ENCODE data around the gene MCRS1.
"Not testable (repeated sequence)": the region's sequence is repeated elsewhere in the genome, so short reads cannot be mapped to it uniquely, and the experiment has no call there.

The MCRS1 gene, protein sequence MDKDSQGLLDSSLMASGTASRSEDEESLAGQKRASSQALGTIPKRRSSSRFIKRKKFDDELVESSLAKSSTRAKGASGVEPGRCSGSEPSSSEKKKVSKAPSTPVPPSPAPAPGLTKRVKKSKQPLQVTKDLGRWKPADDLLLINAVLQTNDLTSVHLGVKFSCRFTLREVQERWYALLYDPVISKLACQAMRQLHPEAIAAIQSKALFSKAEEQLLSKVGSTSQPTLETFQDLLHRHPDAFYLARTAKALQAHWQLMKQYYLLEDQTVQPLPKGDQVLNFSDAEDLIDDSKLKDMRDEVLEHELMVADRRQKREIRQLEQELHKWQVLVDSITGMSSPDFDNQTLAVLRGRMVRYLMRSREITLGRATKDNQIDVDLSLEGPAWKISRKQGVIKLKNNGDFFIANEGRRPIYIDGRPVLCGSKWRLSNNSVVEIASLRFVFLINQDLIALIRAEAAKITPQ

DNA sequence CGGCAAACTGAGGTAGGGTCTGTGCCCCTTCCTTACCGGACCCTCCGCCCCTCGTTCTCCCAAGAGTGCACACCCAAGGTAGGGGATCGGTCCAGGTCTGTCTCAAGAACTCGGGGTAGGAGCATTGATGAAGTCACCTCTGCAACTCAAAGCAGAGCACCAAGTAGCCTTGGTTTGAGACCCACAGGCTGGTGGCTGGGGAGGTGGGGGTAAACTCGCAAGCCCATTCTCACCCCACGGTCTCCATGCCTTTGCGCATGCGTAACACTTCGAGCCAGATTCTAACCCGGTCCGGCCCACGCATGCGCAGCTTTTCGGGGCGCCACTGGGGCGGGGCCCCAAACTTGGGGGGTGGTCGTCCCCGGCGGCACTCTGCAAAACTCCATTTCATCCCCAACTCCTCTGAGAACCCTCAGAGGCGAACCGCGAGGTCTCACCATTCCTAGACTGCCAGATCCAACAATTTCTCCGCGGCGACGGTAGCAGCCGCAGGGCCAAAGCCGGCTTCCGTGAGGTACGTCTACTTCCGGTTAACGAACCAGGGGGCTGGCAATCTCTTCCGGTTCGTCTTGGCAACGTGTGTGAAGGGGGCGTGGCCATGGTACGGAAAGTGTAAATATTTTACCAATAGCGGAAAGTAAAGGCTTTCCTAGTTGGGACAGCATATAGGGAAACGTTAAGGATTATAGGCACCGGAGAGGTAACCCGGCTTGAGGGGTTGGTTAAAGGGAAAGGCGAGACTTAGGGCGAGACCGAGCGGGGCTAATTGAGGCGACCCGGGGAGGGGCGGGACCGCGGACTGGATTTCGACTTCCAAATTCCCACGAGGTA is at the start of gene MCRS1:
Gene MCRS1 (minus strand): TSS at position 532 of the 831 bp plus-strand sequence. CDS start 1,411 bp downstream, outside the sequence.
- peak; percentile 88 to 91 for DNase-seq

DNA sequence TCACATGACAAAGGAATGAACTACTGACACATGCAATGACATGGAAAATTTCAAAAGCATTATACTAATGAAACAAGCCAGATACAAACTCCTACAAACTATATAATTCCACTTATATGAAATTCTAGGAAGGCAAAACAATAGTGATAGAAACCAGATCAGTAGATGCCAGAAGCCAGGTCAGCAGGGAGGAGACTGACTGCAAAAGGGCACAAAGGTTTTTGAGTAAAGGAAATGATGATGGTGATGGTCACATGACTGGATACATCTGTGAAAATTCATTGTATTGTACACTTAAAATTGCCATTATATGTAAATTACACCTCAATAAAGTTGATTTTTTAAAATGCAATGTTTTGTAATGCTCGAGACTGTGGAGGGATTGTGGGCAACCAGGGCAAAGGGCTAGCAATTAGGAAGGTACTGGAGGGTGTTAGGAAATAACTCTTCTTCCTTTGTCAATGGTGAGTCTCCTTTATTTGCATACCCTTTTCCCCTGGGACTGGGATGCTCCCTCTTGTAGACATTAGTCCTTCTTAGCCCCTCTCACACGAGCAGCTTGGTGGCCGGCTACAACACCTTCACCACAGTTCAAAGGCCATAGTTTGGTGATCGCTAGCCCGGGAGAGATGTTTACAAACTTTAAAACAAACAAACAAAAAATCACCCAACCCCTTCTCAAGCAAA is 48.7 kb upstream of the MCRS1 start:
- DNase-seq: no peak

DNA sequence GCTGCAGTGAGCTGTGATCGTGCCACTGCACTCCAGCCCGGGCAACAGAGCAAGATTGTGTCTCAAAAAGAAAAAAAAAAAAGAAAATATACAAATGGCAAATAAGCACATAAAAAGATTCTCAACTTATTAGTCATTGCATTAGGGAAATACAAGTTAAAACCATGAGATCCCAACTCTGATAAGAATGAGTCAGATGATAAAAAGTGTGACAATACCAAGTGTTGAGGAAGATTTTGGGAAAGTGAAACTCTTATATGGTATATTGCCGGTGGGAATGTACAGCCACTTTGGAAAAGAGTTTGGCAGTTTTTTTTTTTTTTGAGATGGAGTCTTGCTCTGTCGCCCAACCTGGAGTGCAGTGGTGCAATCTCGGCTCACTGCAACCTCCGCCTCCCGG is 47.8 kb upstream of the MCRS1 start:
- no peak for DNase-seq

DNA sequence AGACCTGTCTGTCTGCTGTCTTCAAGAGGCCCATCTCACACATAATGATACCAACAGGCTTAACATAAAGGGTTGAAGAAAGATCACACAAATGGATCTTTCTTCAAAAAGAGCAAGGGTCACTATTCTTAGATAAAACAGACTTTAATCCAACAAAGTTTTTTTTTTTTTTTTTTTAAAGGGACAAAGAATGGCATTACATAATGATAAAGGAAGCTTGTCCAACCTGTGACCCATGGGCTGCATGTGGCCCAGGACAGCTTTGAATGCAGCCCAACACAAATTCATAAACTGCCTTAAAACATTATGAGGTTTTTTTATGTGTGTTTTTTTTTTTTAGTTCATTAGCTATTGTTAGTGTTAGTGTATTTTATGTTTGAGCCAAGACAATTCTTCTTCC is 44.3 kb upstream of the MCRS1 start:
- no peak for DNase-seq

DNA sequence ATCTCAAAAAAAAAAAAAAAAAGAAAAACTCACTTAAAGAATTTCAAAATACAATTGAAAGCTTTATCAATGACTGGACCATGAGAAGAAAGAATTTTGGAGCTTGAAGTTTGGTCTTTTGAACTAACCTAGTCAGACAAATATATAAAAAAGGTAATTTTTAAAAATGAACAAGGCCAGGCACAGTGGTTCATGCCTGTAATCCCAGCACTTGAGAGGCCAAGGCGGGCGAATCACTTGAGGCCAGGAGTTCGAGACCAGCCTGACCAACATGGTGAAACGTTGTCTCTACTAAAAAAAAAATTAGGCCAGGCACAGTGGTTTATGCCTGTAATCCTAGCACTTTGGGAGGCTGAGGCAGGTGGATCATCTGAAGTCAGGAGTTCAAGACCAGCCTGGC is 42.8 kb upstream of the MCRS1 start:
- not testable (repeated sequence) for DNase-seq

DNA sequence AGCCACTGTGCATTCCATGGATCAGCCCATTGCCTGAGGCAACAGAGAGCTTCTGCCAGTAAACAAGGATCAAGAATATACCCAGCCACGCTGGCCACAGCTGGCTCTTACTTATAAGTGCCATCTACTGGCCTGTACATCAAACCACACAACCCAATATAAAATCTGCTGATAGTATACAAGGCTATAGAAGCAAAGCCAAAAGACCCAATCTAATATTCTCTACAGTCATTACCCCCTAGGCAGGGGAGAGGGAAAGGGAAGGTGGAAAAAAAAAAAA is 41.9 kb upstream of the MCRS1 start:
- peak in 1 of 2 experiments; percentile 6 for DNase-seq

DNA sequence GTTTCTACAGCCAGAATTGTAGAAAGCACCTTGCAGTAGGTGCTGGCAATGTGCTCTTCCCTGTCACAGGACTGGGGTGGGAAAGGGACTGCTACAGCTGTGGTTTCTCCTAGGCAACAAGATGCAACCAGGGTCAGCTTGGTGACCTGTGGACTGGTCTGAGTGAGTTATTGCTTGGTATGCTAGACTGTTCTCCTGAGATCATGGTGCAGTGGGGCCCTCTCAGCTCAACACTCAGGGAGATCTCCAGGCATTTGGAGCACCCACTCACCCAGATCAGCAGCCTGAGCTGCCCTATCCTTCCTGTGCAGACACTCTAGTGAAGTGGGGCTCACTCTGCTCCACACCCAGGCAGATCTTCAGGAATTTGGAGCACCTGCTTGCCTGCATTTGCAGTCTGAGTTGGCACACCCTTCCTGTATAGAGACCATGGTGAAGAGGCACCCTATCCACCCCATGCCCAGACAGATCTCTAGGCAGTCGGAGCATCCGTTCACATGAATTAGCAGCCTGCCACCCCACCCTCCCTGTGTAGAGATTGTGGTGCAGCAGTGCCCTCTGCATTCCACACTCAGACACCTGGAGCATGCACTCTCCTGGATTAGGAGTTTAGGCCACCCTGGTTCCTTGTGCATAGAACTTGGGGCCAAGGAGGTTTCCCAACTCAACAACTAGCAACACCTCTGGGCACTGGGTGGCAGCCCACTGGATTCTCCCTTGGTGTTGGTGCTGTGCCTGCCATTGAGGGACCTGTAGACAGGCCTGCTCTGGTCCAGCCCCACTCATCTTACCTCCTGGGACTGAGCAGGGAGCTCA is 41.3 kb upstream of the MCRS1 start:
- DNase-seq: no peak

DNA sequence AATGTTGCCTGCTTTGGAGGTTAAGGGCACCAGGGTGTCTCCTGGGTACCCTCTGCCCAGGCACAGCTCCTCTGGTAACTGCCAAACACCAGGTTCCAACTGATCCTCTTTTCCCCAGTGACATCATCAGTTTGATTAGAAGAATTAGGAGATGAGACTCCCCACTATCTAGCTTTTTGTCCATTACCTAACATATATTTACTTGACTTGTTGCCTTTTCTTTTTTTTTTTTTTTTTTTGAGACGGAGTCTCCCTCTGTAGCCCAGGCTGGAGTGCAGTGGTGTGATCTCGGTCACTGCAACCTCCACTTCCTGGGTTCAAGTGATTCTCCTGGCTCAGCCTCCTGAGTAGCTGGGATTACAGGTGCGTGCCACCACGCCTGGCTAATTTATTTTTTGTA is 37.6 kb upstream of the MCRS1 start, which contains the start of gene FAM186B:
Gene FAM186B (minus strand): TSS at position 101 of the 400 bp plus-strand sequence. CDS start 162 bp downstream, outside the sequence.
- DNase-seq: not testable (repeated sequence)

DNA sequence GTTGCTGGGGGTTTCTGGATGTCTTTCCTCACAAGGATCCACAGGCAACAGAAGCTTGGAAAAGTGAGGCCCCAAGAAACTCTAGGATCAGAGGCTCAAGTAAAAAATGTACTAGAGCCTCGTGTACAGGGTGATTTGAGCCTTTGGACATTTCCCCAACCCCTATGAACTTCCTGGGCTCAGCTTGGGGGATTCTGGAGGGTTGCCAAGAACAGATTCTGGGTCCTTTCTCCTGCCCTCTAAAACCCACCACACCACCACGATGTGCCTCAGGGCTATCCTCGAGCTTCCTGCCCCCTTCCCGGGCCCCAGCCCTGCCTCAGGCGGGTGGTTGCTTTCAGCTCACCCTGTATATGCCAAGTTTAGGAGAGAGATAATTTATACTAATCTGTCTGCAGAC is 36.9 kb upstream of the MCRS1 start:
- no peak for DNase-seq

DNA sequence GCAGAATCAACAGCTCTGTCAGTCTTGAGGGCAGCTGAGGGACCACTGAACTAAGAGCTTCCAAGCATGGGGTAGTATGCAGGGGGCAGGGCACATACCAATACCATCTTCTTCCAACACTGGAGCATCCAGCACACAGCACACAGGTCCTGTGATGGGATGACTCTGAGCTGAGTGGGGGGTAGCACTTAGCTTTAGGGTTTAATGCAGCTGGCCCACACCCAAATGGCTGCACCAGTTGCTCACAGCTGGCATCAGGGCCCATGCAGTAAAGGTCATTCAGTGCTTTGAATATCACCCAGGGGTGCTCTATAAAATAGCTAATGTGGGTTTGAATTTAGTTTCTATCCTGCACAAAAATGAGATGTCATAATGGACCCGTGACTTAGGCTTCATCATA is 35.8 kb upstream of the MCRS1 start:
- DNase-seq: no peak

DNA sequence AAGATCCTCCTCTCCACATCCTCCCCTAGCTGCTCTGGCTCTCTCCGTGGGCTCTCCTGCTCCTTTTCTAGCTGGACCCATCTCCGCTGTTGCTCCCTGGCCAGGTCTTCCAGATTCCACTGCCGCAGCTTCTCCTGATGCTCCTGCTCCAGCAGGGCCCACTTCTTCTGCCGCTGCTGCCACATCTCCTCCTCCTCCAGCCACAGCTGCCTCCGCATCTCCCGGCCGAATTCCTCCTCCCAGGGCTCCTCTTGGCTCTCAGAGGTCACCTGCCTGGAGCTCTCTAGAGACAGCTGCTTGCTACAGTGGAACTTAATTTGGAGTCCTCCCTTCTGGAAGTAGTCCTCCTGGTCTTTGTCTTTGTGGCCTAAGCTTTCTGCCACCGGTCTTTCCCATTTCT is 32.0 kb upstream of the MCRS1 start:
- DNase-seq: no peak

DNA sequence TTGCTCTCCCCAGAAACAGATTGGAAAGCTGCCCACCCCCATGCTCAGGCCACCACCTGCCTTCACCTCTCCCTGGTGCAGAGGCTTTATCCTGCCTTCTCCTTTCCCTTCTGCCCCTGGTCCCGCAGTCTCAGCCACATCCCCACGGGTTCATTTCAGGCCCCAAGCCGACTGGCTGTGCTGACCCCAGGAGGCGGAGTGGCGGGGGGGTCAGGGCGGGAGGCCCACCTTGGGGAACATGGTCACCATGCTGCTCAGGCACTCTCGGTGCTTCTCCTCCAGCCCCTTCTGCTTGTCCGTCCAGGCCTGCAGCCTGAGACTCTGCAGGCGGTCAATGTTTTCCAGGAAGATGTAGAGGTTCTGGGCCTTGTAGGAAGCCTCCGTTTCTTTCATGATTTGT is 30.6 kb upstream of the MCRS1 start:
- no peak for DNase-seq

DNA sequence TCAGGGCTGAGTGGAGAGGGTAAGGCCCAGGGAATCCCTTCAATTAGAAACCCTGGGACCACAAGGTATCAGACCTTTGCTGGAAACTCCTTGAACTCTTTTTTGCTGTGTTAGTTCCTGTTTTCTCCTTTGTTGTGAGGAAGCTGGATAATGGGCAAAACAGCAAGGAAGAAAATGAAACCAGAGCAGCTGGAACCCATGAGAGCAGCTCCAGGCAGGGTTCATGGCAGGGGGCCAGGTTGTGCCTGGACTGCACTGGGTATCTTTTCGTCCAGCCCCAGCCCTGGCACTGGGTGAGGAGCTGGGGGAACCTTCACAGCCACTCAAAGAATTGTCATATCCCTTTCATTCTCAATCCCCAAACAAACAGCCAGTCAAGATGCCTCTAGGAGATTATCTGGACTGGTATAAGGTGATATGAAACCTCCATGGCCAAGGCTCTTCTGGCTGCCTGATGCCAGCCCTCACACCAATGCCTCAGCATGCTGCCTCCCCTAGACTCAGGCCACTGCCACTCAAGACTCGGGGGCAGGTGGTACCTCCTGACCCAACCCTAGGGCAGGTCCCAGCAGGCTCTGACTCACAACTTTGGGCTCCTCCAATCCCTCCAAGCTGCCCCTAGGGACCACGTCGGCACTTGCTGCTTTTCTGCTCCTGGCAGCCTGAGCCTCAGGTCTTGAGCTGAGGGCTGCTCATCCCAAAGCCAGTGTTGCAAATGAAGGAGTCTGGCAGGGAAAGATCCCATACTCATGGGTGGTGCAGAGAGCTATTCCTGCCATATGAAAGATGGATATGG is 21.0 kb upstream of the MCRS1 start:
- no peak for DNase-seq

DNA sequence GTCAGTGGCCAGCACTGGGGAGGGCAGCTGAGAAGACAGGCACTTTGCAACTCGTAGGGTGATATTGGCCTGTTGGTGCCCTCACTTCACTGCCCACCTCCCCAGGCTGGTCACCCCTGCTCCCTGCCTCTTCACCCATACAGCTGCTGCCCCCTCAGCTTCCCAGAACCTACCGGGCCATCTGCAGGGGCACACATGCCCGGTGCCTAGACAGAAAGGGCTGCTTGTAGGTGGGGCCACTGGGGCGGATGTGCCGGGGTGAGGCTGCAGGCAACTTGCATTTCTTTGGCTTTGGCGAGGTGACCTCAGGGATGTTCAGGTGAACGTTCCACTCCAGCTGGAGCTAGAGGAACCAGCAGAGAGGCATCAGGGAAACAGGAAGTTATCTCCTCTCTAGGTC is 20.3 kb upstream of the MCRS1 start:
- no peak for DNase-seq

DNA sequence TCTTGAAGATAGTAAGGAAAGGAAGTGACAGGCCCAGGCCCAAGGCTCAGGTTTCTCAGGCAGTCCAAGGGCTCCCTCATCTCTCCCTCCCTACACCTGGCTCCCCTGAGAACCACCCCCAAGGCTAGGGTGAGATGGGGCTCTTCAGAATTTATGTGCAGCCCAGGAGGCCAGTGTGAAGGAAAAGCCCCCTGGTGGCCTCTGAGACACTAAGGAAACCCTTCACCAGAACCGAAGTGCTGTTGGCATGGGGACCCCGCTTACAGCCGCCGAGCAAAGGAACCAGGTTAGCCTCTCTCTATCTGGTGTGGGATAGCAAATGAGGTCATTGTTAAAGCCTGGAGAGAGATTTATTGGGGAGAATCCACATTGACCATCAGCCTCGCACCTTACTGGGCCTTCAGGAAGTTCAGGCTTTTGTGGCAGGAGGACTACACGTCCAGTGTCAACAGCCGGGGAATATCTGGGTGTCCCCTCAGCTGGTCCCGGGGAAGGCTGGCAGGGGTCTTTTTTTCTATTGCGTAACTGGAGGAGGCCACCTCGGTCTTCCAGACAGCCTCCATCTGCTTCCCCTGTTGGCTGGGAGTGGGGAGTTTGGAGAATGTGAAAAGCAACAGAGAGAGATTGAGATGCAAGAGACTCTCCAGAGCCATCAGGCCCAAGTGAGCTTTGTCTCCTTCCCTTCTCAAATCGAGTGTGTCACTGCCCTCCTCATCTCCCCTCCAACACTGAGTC is 19.4 kb upstream of the MCRS1 start:
- no peak for DNase-seq

DNA sequence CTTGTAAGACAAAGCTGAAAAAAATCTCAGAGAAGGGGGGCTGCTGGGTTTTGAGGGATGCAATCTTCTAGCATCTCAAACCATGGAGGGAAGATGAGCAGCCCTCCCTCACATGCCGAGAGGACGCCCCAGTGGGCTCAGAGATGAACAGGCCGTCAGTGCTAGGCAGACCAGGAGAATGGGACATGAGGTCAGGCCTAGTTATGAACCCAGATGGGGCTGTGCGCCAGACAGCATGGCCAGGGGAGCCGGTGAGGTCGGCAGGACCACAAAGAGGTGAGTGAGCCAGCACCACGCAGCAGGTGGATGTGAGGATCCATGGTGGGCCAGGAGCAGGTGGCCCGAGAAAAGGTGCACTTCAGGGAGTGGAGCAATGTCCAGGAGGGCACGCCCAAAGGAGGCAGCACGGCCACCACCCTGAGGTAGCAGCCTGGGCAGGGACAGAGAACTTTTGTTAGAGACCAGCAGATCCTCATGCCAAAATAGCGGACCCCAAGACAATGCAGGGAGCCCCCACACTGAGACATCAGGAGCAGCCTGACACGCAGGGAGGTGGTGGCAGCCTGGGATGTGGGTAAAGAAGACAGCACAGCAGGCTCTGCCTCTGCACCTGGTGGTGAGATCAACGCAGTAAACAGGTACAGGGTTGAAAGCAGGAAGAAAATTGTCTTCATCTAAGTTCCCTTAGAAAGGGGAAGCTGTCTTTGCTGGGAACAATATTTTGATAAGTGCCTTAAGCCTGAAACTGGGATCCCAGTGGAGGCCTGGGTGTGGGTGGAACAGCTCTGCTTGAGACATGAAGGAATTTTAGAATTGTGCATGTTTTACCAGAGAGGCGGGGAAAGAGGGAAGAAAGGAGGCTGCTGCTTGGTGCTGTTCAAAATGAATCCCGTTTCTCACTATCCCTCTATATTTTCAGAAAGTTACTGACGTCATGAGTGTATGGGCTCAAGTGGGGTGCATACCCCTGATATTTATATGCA is 17.8 kb upstream of the MCRS1 start:
- DNase-seq: no peak

DNA sequence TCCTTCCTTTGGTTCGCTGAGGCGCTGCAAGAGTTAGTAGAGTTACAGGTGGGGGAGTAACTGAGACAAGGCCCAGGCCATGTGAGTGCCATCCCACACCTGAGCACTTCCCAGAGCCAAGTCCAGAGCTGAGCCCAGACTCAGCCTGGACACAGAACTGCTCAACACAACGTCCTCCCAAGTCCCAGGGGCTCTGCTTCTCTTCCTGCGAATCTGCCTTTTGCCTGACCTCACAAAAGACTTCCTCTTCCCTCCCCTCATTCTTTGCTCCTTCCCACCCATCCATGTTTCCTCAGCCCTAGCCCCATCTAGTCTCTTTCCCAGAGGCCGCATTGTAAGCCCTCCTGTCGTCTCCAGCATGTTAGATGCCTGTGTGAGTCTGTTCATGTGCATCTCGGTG is 16.6 kb upstream of the MCRS1 start:
- no peak for DNase-seq

DNA sequence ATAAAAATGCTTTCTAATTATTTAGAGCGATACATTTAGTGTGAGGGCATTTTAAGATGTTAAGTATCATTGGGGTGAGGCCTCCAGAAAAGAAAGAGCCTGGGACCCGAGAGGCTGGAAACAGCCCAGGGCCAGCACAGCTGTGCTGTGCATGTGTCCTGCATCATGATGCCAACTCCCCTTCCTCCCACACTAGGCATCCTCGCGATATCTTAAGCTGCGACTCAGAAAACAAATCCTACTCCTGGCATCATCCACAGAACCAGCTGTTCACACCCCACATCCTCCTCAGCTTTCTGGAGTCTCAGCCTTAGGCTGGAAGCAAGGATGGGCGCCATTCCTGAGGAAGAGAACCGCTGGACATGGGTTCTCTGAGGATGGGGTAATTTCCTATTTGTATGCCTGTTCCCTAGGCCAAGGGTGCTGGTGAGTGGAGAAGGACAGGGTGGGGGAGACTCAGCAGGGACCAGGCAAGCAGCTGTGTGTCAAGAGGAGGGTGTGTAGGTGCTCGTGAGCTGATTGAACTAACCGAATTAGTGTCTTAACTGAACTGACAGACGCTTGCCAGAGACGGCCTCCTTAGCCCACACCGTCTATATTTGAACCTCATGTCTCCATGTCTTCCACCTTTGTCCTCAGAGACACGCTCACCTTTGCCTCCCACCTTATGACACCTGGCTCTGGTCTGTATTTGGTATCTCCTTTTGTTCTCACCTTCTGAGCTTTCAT is 15.6 kb upstream of the MCRS1 start:
- DNase-seq: no peak

DNA sequence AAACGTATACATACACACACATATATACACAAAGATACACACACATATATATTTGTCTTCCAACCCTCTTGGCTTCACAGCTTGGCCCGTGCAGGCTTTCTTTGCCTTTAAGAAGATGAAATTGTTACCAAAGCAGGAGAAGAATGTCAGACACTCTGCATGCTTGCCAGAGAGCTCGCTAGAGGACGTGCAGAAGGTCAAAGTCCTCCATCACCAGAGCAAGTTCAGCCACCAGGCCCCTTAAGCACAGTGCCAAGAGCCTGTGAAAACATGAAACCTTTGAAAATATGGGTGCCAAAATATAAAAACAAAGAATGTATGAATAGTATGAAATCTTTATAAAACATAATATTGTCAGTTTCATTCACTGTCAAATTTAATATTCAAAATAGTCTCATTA is 14.9 kb upstream of the MCRS1 start:
- no peak for DNase-seq
